ENCODE data around the gene HHAT.

Gene HHAT

GRCh38 chr1:210690236-210690635 is 361.5 kb downstream of the HHAT start:
- no peaks in the 10 kb centered on the region for H3K36me3 ChIP-seq (ENCODE audit: control insufficient read depth, insufficient read depth, low read length)
- DNase-seq: no peak
- no peak overlapping the region for H3K27ac ChIP-seq (ENCODE audit: insufficient read depth, low read length, poor library complexity, severe bottlenecking)
- H3K4me3 ChIP-seq (ENCODE audit: insufficient read depth, low read depth, low read length, poor library complexity, severe bottlenecking): no peak overlapping the region
- H3K27me3 ChIP-seq (replicated peaks; ENCODE audit: control insufficient read depth, insufficient read depth, low read length, poor library complexity, severe bottlenecking): no peaks in the 10 kb centered on the region
- no peaks in the 10 kb centered on the region for H3K9me3 ChIP-seq (ENCODE audit: control insufficient read depth, low read length)
- no peaks in the 10 kb centered on the region for H3K4me1 ChIP-seq (ENCODE audit: control insufficient read depth, insufficient read depth, low read length, poor library complexity, severe bottlenecking)

- Histone ChIP-seq H3K36me3 (ENCODE audit: control insufficient read depth, insufficient read depth, low read length) (no peaks in the 10 kb centered on the region), H3K27ac (ENCODE audit: insufficient read depth, low read length, poor library complexity, severe bottlenecking) (no peak overlapping the region), H3K9me3 (ENCODE audit: control insufficient read depth, low read length) (no peaks in the 10 kb centered on the region), H3K4me3 (ENCODE audit: insufficient read depth, low read depth, low read length, poor library complexity, severe bottlenecking) (no peak overlapping the region), H3K27me3 (replicated peaks; ENCODE audit: control insufficient read depth, insufficient read depth, low read length, poor library complexity, severe bottlenecking) (no peaks in the 10 kb centered on the region), H3K4me1 (ENCODE audit: control insufficient read depth, insufficient read depth, low read length, poor library complexity, severe bottlenecking) (no peaks in the 10 kb centered on the region)
- DNase-seq: no peak
Measured at GRCh38 chr1:210691039-210691610, 362.4 kb downstream of the HHAT start.

- H3K4me1 ChIP-seq (ENCODE audit: control insufficient read depth, insufficient read depth, low read length, poor library complexity, severe bottlenecking): no peaks in the 10 kb centered on the region
- H3K4me3 ChIP-seq (ENCODE audit: insufficient read depth, low read depth, low read length, poor library complexity, severe bottlenecking): no peak overlapping the region
- no peaks in the 10 kb centered on the region for H3K9me3 ChIP-seq (ENCODE audit: control insufficient read depth, low read length)
- no peaks in the 10 kb centered on the region for H3K27me3 ChIP-seq (replicated peaks; ENCODE audit: control insufficient read depth, insufficient read depth, low read length, poor library complexity, severe bottlenecking)
- H3K36me3 ChIP-seq (ENCODE audit: control insufficient read depth, insufficient read depth, low read length): no peaks in the 10 kb centered on the region
- no peak for DNase-seq
- no peak overlapping the region for H3K27ac ChIP-seq (ENCODE audit: insufficient read depth, low read length, poor library complexity, severe bottlenecking)
Measured at GRCh38 chr1:210692796-210693195, 364.1 kb downstream of the HHAT start.

- Histone ChIP-seq H3K36me3 (ENCODE audit: control insufficient read depth, insufficient read depth, low read length) (no peaks in the 10 kb centered on the region), H3K4me3 (ENCODE audit: insufficient read depth, low read depth, low read length, poor library complexity, severe bottlenecking) (no peak overlapping the region), H3K27ac (ENCODE audit: insufficient read depth, low read length, poor library complexity, severe bottlenecking) (no peak overlapping the region), H3K27me3 (replicated peaks; ENCODE audit: control insufficient read depth, insufficient read depth, low read length, poor library complexity, severe bottlenecking) (no peaks in the 10 kb centered on the region), H3K9me3 (ENCODE audit: control insufficient read depth, low read length) (no peaks in the 10 kb centered on the region), H3K4me1 (ENCODE audit: control insufficient read depth, insufficient read depth, low read length, poor library complexity, severe bottlenecking) (no peaks in the 10 kb centered on the region)
- DNase-seq: no peak
Measured at GRCh38 chr1:210695026-210695425, 366.3 kb downstream of the HHAT start.

GRCh38 chr1:210696709-210697108 is 368.0 kb downstream of the HHAT start:
- Histone ChIP-seq H3K4me1 (ENCODE audit: control insufficient read depth, insufficient read depth, low read length, poor library complexity, severe bottlenecking) (no peaks in the 10 kb centered on the region), H3K27me3 (replicated peaks; ENCODE audit: control insufficient read depth, insufficient read depth, low read length, poor library complexity, severe bottlenecking) (no peaks in the 10 kb centered on the region), H3K27ac (ENCODE audit: insufficient read depth, low read length, poor library complexity, severe bottlenecking) (no peak overlapping the region), H3K36me3 (ENCODE audit: control insufficient read depth, insufficient read depth, low read length) (no peaks in the 10 kb centered on the region), H3K4me3 (ENCODE audit: insufficient read depth, low read depth, low read length, poor library complexity, severe bottlenecking) (no peak overlapping the region), H3K9me3 (ENCODE audit: control insufficient read depth, low read length) (no peaks in the 10 kb centered on the region)
- DNase-seq: no peak

- no peaks in the 10 kb centered on the region for H3K36me3 ChIP-seq (ENCODE audit: control insufficient read depth, insufficient read depth, low read length)
- H3K4me1 ChIP-seq (ENCODE audit: control insufficient read depth, insufficient read depth, low read length, poor library complexity, severe bottlenecking): no peaks in the 10 kb centered on the region
- no peak overlapping the region for H3K4me3 ChIP-seq (ENCODE audit: insufficient read depth, low read depth, low read length, poor library complexity, severe bottlenecking)
- no peak overlapping the region for H3K27ac ChIP-seq (ENCODE audit: insufficient read depth, low read length, poor library complexity, severe bottlenecking)
- no peaks in the 10 kb centered on the region for H3K9me3 ChIP-seq (ENCODE audit: control insufficient read depth, low read length)
- no peaks in the 10 kb centered on the region for H3K27me3 ChIP-seq (replicated peaks; ENCODE audit: control insufficient read depth, insufficient read depth, low read length, poor library complexity, severe bottlenecking)
- DNase-seq: no peak
Measured at GRCh38 chr1:210697185-210697584, 368.5 kb downstream of the HHAT start.

GRCh38 chr1:210698661-210699060 is 370.0 kb downstream of the HHAT start:
- Histone ChIP-seq H3K4me3 (ENCODE audit: insufficient read depth, low read depth, low read length, poor library complexity, severe bottlenecking) (no peak overlapping the region), H3K4me1 (ENCODE audit: control insufficient read depth, insufficient read depth, low read length, poor library complexity, severe bottlenecking) (no peaks in the 10 kb centered on the region), H3K27me3 (replicated peaks; ENCODE audit: control insufficient read depth, insufficient read depth, low read length, poor library complexity, severe bottlenecking) (no peaks in the 10 kb centered on the region), H3K36me3 (ENCODE audit: control insufficient read depth, insufficient read depth, low read length) (no peaks in the 10 kb centered on the region), H3K9me3 (ENCODE audit: control insufficient read depth, low read length) (no peaks in the 10 kb centered on the region), H3K27ac (ENCODE audit: insufficient read depth, low read length, poor library complexity, severe bottlenecking) (no peak overlapping the region)
- no peak for DNase-seq

- Histone ChIP-seq H3K27ac (ENCODE audit: insufficient read depth, low read length, poor library complexity, severe bottlenecking) (no peak overlapping the region), H3K9me3 (ENCODE audit: control insufficient read depth, low read length) (no peaks in the 10 kb centered on the region), H3K4me1 (ENCODE audit: control insufficient read depth, insufficient read depth, low read length, poor library complexity, severe bottlenecking) (no peaks in the 10 kb centered on the region), H3K4me3 (ENCODE audit: insufficient read depth, low read depth, low read length, poor library complexity, severe bottlenecking) (no peak overlapping the region), H3K27me3 (replicated peaks; ENCODE audit: control insufficient read depth, insufficient read depth, low read length, poor library complexity, severe bottlenecking) (no peaks in the 10 kb centered on the region), H3K36me3 (ENCODE audit: control insufficient read depth, insufficient read depth, low read length) (no peaks in the 10 kb centered on the region)
- no peak for DNase-seq
Measured at GRCh38 chr1:210700083-210700482, 371.4 kb downstream of the HHAT start.

GRCh38 chr1:210700511-210700910 is 371.8 kb downstream of the HHAT start:
- Histone ChIP-seq H3K27me3 (replicated peaks; ENCODE audit: control insufficient read depth, insufficient read depth, low read length, poor library complexity, severe bottlenecking) (no peaks in the 10 kb centered on the region), H3K27ac (ENCODE audit: insufficient read depth, low read length, poor library complexity, severe bottlenecking) (no peak overlapping the region), H3K9me3 (ENCODE audit: control insufficient read depth, low read length) (no peaks in the 10 kb centered on the region), H3K36me3 (ENCODE audit: control insufficient read depth, insufficient read depth, low read length) (no peaks in the 10 kb centered on the region), H3K4me1 (ENCODE audit: control insufficient read depth, insufficient read depth, low read length, poor library complexity, severe bottlenecking) (no peaks in the 10 kb centered on the region), H3K4me3 (ENCODE audit: insufficient read depth, low read depth, low read length, poor library complexity, severe bottlenecking) (no peak overlapping the region)
- no peak for DNase-seq

- Histone ChIP-seq H3K27me3 (replicated peaks; ENCODE audit: control insufficient read depth, insufficient read depth, low read length, poor library complexity, severe bottlenecking) (no peaks in the 10 kb centered on the region), H3K36me3 (ENCODE audit: control insufficient read depth, insufficient read depth, low read length) (no peaks in the 10 kb centered on the region), H3K4me3 (ENCODE audit: insufficient read depth, low read depth, low read length, poor library complexity, severe bottlenecking) (no peak overlapping the region), H3K4me1 (ENCODE audit: control insufficient read depth, insufficient read depth, low read length, poor library complexity, severe bottlenecking) (no peaks in the 10 kb centered on the region), H3K9me3 (ENCODE audit: control insufficient read depth, low read length) (no peaks in the 10 kb centered on the region), H3K27ac (ENCODE audit: insufficient read depth, low read length, poor library complexity, severe bottlenecking) (no peak overlapping the region)
- no peak for DNase-seq
Measured at GRCh38 chr1:210702506-210702905, 373.8 kb downstream of the HHAT start.
